HUES64 (cell line): ENCODE data around the gene NTRK3.

Experiments
- H3K27ac ChIP-seq: 2 replicates; pipeline ENCODE4 v1.7.0; 2013; ENCODE audit warnings: low read depth, low read length, inconsistent platforms
- H3K27me3 ChIP-seq: 2 replicates; pipeline ENCODE4 v1.6.1; 2013; ENCODE audit warnings: mild to moderate bottlenecking, low read length; ENCODE audit not compliant: insufficient read depth
- H3K36me3 ChIP-seq: 2 replicates; pipeline ENCODE4 v1.6.1; 2013; ENCODE audit warnings: mild to moderate bottlenecking, low read length; ENCODE audit not compliant: insufficient read depth
- H3K4me1 ChIP-seq: 2 replicates; pipeline ENCODE4 v1.6.1; 2013; ENCODE audit warnings: mild to moderate bottlenecking, low read length, moderate library complexity; ENCODE audit not compliant: insufficient read depth
- H3K4me3 ChIP-seq: 2 replicates; pipeline ENCODE4 v1.5.1; 2013; ENCODE audit warnings: mild to moderate bottlenecking, low read length, moderate library complexity
- H3K9ac ChIP-seq: 2 replicates; pipeline ENCODE4 v1.6.1; 2013; ENCODE audit warnings: mild to moderate bottlenecking, low read depth, low read length
- H3K9me3 ChIP-seq: 2 replicates; pipeline ENCODE4 v1.6.1; 2013; ENCODE audit warnings: low read depth, low read length; ENCODE audit not compliant: insufficient read depth
- WGBS: fragments of 150-250, 120-280 bp; methylation state at CpG from one replicate; pipeline ENCODE4 v1.1.7; 2013; ENCODE audit warnings: missing lambda C conversion rate; 5-methylcytosine and 5-hydroxymethylcytosine counted together

Gene NTRK3

DNA sequence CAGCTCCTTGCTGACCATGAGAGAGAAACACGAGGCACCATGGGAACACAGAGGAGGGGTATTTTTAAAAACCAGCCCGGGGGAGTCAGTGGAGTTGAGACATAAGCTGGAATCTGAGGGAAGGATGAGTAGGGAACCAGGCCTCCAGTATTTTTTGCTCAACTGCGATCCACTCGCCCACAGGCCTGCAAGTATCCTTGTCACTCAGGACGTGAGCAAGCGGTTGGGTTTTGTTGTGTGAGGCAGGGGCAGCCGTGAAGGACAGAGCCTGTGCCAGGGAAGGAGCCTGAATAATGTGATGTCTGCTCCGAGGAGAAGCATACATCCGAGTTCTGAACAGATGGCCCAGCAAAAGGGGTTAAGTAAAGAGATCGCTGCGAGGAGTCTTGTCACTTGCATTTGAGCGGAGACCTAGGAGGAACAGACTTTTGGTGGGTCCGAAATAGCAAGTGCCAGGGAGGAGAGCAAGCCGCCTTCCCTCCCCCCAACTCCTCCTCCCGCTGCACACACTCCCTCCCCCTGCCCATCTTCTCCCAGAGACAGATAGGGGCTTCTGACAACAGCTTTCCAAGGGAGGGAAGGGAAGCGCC, 20.4 kb upstream of the NTRK3 start:
- no peak overlapping the region for H3K4me3 ChIP-seq
- no peak overlapping the region for H3K27ac ChIP-seq
- WGBS, result 80% methylated on average over 15 of the region's 16 CpGs
- no peaks in the 10 kb centered on the region for H3K4me1 ChIP-seq
- no peak overlapping the region for H3K9ac ChIP-seq
- no peaks in the 10 kb centered on the region for H3K36me3 ChIP-seq
- no peaks in the 10 kb centered on the region for H3K9me3 ChIP-seq
- no peaks in the 10 kb centered on the region; the same call in 1 of the 2 replicates for H3K27me3 ChIP-seq

GRCh38 chr15:88275804-88276203, 19.3 kb upstream of the NTRK3 start:
- Histone ChIP-seq H3K4me3 (no peak overlapping the region), H3K27ac (no peak overlapping the region), H3K4me1 (no peaks in the 10 kb centered on the region), H3K36me3 (no peaks in the 10 kb centered on the region), H3K9ac (no peak overlapping the region), H3K9me3 (no peaks in the 10 kb centered on the region), H3K27me3 (no peaks in the 10 kb centered on the region; the same call in 1 of the 2 replicates)
- WGBS, result 88% methylated on average over 10 of the region's 10 CpGs

- Histone ChIP-seq H3K9ac (no peak overlapping the region), H3K9me3 (no peaks in the 10 kb centered on the region), H3K27ac (no peak overlapping the region), H3K36me3 (no peaks in the 10 kb centered on the region), H3K4me3 (no peak overlapping the region), H3K27me3 (no peaks in the 10 kb centered on the region; the same call in 1 of the 2 replicates), H3K4me1 (no peaks in the 10 kb centered on the region)
- WGBS, result 50% methylated on average over 11 of the region's 11 CpGs
Measured at GRCh38 chr15:88274553-88275460, 18.3 kb upstream of the NTRK3 start.

GRCh38 chr15:88272421-88272820, 15.9 kb upstream of the NTRK3 start:
- Histone ChIP-seq H3K27ac (no peak overlapping the region), H3K4me3 (no peak overlapping the region), H3K4me1 (no peaks in the 10 kb centered on the region), H3K27me3 (peaks cover 2% of the 10 kb centered on the region; the same call in 1 of the 2 replicates), H3K9me3 (no peaks in the 10 kb centered on the region), H3K9ac (no peak overlapping the region), H3K36me3 (no peaks in the 10 kb centered on the region)
- 96% methylated on average over 2 of the region's 2 CpGs for WGBS

DNA sequence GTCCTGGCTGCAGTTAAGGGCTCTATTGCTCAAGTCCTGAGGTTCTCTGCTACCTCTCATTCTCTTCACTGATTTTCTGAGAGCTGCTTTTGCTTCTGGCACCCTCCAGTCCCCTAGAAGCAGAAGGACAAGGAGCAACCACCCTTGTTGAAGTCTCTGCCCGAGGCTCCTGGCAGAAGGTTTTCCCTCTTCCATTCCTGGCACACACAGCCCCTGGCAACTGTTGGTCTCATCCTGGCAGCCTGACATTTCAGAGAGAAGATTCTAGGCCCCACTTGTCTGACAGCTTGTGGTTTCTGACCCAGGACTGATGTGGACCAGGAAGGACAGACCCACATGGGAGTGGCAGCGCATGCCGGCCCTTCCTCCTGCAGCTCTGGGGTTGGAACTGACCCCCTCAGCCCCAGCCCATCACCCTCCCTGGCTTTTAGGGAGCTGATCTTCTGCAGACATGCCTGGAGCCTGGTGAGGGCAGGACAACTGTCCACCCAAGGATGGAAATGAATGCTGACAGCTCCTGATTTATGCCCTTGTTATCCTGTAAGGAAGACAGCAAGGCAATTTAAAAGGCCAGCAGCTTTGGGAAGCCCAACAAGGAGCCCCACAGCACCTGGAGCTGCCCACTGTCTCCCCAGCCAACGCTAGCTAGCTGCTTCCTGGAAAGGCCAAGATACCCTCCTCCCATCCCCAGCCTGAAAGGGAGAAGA, 13.0 kb upstream of the NTRK3 start:
- no peak overlapping the region for H3K27ac ChIP-seq
- H3K4me3 ChIP-seq, result no peak overlapping the region
- WGBS, result 88% methylated on average over 4 of the region's 4 CpGs
- no peaks in the 10 kb centered on the region for H3K36me3 ChIP-seq
- H3K27me3 ChIP-seq, result peaks cover 5% of the 10 kb centered on the region
- H3K9ac ChIP-seq, result no peak overlapping the region
- H3K4me1 ChIP-seq, result no peaks in the 10 kb centered on the region
- H3K9me3 ChIP-seq, result no peaks in the 10 kb centered on the region

- no peak overlapping the region for H3K9ac ChIP-seq
- no peak overlapping the region for H3K27ac ChIP-seq
- H3K36me3 ChIP-seq, result no peaks in the 10 kb centered on the region
- H3K4me1 ChIP-seq, result no peaks in the 10 kb centered on the region
- peaks cover 5% of the 10 kb centered on the region for H3K27me3 ChIP-seq
- 84% methylated on average over 5 of the region's 5 CpGs for WGBS
- no peak overlapping the region for H3K4me3 ChIP-seq
- H3K9me3 ChIP-seq, result no peaks in the 10 kb centered on the region
Measured at GRCh38 chr15:88267720-88268119, 11.2 kb upstream of the NTRK3 start.

DNA sequence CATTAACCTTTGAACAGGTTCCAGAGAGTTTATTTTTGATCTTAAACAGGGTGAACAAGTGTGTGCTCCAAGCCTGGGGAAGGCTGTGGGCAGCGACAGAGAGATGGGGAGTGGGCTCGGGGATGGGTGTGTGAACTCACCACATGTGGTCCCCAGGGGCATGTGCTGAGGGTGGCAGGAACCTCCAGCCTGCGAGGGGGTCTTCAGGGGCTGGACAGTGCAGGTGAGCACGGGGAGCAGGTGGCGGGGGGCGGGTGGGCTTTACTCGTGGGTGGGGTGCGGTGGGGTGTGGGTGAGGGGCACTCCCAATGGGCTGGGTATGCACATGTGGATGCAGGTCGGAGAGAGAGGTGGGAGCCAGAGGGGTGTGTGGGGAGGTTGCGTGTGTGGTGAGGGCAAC, 9.6 kb upstream of the NTRK3 start:
- no peak overlapping the region for H3K27ac ChIP-seq
- no peaks in the 10 kb centered on the region for H3K9me3 ChIP-seq
- H3K9ac ChIP-seq, result no peak overlapping the region
- no peak overlapping the region for H3K4me3 ChIP-seq
- H3K27me3 ChIP-seq, result peaks cover 5% of the 10 kb centered on the region
- H3K36me3 ChIP-seq, result no peaks in the 10 kb centered on the region
- 90% methylated on average over 10 of the region's 10 CpGs for WGBS
- H3K4me1 ChIP-seq, result no peaks in the 10 kb centered on the region

- Histone ChIP-seq H3K4me3 (no peak overlapping the region), H3K9me3 (no peaks in the 10 kb centered on the region), H3K27me3 (peaks cover 5% of the 10 kb centered on the region), H3K27ac (no peak overlapping the region), H3K36me3 (no peaks in the 10 kb centered on the region), H3K9ac (no peak overlapping the region), H3K4me1 (no peaks in the 10 kb centered on the region)
- 93% methylated on average over 3 of the region's 4 CpGs for WGBS
Measured at GRCh38 chr15:88264622-88265021, 8.1 kb upstream of the NTRK3 start.

DNA sequence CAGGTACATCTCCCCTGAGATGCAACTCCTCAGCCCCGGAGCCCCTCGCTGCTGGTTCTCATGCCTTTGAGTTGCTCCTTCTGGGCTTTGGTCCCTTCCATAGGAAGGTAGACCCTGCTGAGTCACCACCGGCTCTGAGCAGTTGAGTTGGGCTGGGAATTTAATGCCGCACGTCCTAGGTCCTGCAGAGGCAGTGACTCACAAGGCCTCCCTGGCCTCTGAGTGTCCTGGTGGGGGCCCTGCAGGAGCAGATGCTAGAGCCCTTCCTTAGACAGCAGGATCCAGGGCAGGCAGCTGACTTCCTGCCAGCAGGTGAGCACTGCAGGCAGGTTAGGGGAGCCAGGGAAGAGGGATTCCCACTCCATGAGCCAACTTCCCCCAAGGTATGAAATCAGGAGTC, 5.5 kb upstream of the NTRK3 start:
- H3K9me3 ChIP-seq, result no peaks in the 10 kb centered on the region
- H3K9ac ChIP-seq, result no peak overlapping the region
- no peaks in the 10 kb centered on the region for H3K4me1 ChIP-seq
- H3K27me3 ChIP-seq, result peaks cover 15% of the 10 kb centered on the region
- H3K4me3 ChIP-seq, result no peak overlapping the region
- 69% methylated on average over 5 of the region's 5 CpGs for WGBS
- no peaks in the 10 kb centered on the region for H3K36me3 ChIP-seq
- no peak overlapping the region for H3K27ac ChIP-seq

DNA sequence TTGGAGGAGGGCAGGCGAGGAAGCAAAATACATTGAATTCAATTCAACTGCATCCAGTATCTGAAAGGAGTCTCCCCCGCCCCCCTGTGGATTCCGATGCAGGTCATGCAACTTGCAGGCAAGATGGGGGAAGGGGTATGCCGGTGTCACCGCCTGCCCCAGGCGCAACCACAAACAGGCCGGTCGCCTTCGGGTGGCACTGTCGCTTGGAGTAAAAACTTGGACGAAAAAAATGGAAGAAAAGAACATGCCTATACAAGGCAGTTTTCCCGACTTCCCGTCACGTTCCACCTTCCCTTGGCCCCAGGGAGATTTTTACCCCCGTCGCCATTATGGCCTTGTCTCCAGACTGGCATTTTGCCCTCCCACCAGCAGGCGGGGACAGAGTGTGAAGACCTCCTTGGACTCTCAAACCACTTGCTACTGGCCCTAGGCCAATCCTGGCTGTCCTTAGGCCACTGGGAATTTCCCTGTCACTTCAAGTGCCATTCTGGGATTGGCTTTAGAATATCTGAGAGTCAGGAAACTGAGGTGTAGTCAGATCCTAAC, 1.6 kb upstream of the NTRK3 start:
- Histone ChIP-seq H3K27me3 (peaks cover 42% of the 10 kb centered on the region), H3K27ac (peak overlapping the region; percentile 56; the same call in 1 of the 2 replicates), H3K4me3 (peak overlapping the region; percentile 63), H3K36me3 (no peaks in the 10 kb centered on the region), H3K9ac (peak overlapping the region; percentile 58; the same call in 1 of the 2 replicates), H3K9me3 (no peaks in the 10 kb centered on the region), H3K4me1 (peaks cover 4% of the 10 kb centered on the region; the same call in 1 of the 2 replicates)
- 2% methylated on average over 17 of the region's 17 CpGs for WGBS
